ENCODE results near the gene LRRC14B. TPM values are rescaled to one million over a fixed set of nuclear protein-coding genes. Genes with fewer than 3 reads are reported as not detected.

Gene LRRC14B
- not detected for polyA plus RNA-seq

GRCh38 chr5:191036-191948, at the start of gene LRRC14B:
Gene LRRC14B (plus strand): TSS chr5:191495. CDS start chr5:191539, 44 bp downstream.
- Mint-ChIP-seq H3K27ac (no peak within 1 kb of the TSS), H3K9me3 (no peaks in the 10 kb centered on the region), H3K4me3 (peak within 1 kb of the TSS in 3 of 4 donors; percentile 44 to 75 (median 68)), H3K36me3 (no peaks in the 10 kb centered on the region), H3K4me1 (peaks cover 0 to 8% (median 3%) of the 10 kb centered on the region in 3 donors), H3K27me3 (peaks cover 6% of the 10 kb centered on the region)

GRCh38 chr5:141761-142160, 49.5 kb upstream of the LRRC14B start:
- no peak overlapping the region for H3K27ac Mint-ChIP-seq
- H3K4me1 Mint-ChIP-seq = no peaks in the 10 kb centered on the region
- no peak overlapping the region for H3K4me3 Mint-ChIP-seq
- H3K9me3 Mint-ChIP-seq = peaks cover 0 to 2% (median 0%) of the 10 kb centered on the region in 3 donors
- peaks cover 11% of the 10 kb centered on the region for H3K27me3 Mint-ChIP-seq
- no peaks in the 10 kb centered on the region for H3K36me3 Mint-ChIP-seq

- Mint-ChIP-seq H3K4me3 (no peak overlapping the region), H3K27ac (no peak overlapping the region)
Observed at GRCh38 chr5:142246-142810, 49.0 kb upstream of the LRRC14B start.

GRCh38 chr5:143041-143440, 48.3 kb upstream of the LRRC14B start:
- H3K4me3 Mint-ChIP-seq = no peak overlapping the region
- peaks cover 6 to 12% (median 10%) of the 10 kb centered on the region in 3 donors for H3K9me3 Mint-ChIP-seq
- no peak overlapping the region for H3K27ac Mint-ChIP-seq
- no peaks in the 10 kb centered on the region for H3K36me3 Mint-ChIP-seq
- no peaks in the 10 kb centered on the region for H3K4me1 Mint-ChIP-seq
- peaks cover 11% of the 10 kb centered on the region for H3K27me3 Mint-ChIP-seq

More at GRCh38 chr5:142246-142810, 49.0 kb upstream of the LRRC14B start:
- no peaks in the 10 kb centered on the region for H3K36me3 Mint-ChIP-seq
- no peaks in the 10 kb centered on the region for H3K4me1 Mint-ChIP-seq
- peaks cover 0 to 5% (median 4%) of the 10 kb centered on the region in 3 donors for H3K9me3 Mint-ChIP-seq
- H3K27me3 Mint-ChIP-seq = peaks cover 11% of the 10 kb centered on the region

- Mint-ChIP-seq H3K27me3 (peaks cover 11% of the 10 kb centered on the region), H3K9me3 (peaks cover 8 to 22% (median 12%) of the 10 kb centered on the region in 3 donors), H3K27ac (no peak overlapping the region), H3K4me1 (no peaks in the 10 kb centered on the region), H3K36me3 (no peaks in the 10 kb centered on the region), H3K4me3 (no peak overlapping the region)
Observed at GRCh38 chr5:144941-145340, 46.4 kb upstream of the LRRC14B start.

GRCh38 chr5:145585-146323, 45.5 kb upstream of the LRRC14B start:
- peaks cover 8 to 25% (median 12%) of the 10 kb centered on the region in 3 donors for H3K9me3 Mint-ChIP-seq
- H3K36me3 Mint-ChIP-seq = no peaks in the 10 kb centered on the region
- H3K4me1 Mint-ChIP-seq = no peaks in the 10 kb centered on the region
- peaks cover 12% of the 10 kb centered on the region for H3K27me3 Mint-ChIP-seq
- no peak overlapping the region for H3K27ac Mint-ChIP-seq
- H3K4me3 Mint-ChIP-seq = no peak overlapping the region

- no peak overlapping the region for H3K27ac Mint-ChIP-seq
- no peaks in the 10 kb centered on the region for H3K4me1 Mint-ChIP-seq
- peak overlapping the region in 1 of 4 donors; percentile 20 for H3K4me3 Mint-ChIP-seq
- no peaks in the 10 kb centered on the region for H3K36me3 Mint-ChIP-seq
- H3K27me3 Mint-ChIP-seq = peaks cover 6% of the 10 kb centered on the region
- H3K9me3 Mint-ChIP-seq = peaks cover 8 to 25% (median 12%) of the 10 kb centered on the region in 3 donors
Observed at GRCh38 chr5:147751-148150, 43.5 kb upstream of the LRRC14B start.

- Mint-ChIP-seq H3K4me1 (no peaks in the 10 kb centered on the region), H3K9me3 (peaks cover 8 to 25% (median 10%) of the 10 kb centered on the region in 3 donors), H3K27ac (no peak overlapping the region), H3K27me3 (peaks cover 3% of the 10 kb centered on the region), H3K36me3 (peaks cover 1% of the 10 kb centered on the region), H3K4me3 (no peak overlapping the region)
Observed at GRCh38 chr5:149745-150485, 41.4 kb upstream of the LRRC14B start.

GRCh38 chr5:150746-151145, 40.5 kb upstream of the LRRC14B start:
- peaks cover 8 to 25% (median 10%) of the 10 kb centered on the region in 3 donors for H3K9me3 Mint-ChIP-seq

GRCh38 chr5:152077-152476, 39.2 kb upstream of the LRRC14B start:
- no peak overlapping the region for H3K4me3 Mint-ChIP-seq
- no peak overlapping the region for H3K27ac Mint-ChIP-seq
- peaks cover 4% of the 10 kb centered on the region for H3K27me3 Mint-ChIP-seq
- no peaks in the 10 kb centered on the region for H3K4me1 Mint-ChIP-seq
- peaks cover 1% of the 10 kb centered on the region for H3K36me3 Mint-ChIP-seq
- peaks cover 8 to 22% (median 10%) of the 10 kb centered on the region in 3 donors for H3K9me3 Mint-ChIP-seq

More at GRCh38 chr5:150746-151145, 40.5 kb upstream of the LRRC14B start:
- no peak overlapping the region for H3K4me3 Mint-ChIP-seq
- no peaks in the 10 kb centered on the region for H3K4me1 Mint-ChIP-seq
- H3K27ac Mint-ChIP-seq = no peak overlapping the region
- H3K36me3 Mint-ChIP-seq = peaks cover 1% of the 10 kb centered on the region
- peaks cover 1% of the 10 kb centered on the region for H3K27me3 Mint-ChIP-seq

- no peaks in the 10 kb centered on the region for H3K4me1 Mint-ChIP-seq
- H3K27me3 Mint-ChIP-seq = peaks cover 4% of the 10 kb centered on the region
- H3K4me3 Mint-ChIP-seq = no peak overlapping the region
- no peak overlapping the region for H3K27ac Mint-ChIP-seq
- peaks cover 1 to 10% (median 2%) of the 10 kb centered on the region in 3 donors for H3K9me3 Mint-ChIP-seq
- H3K36me3 Mint-ChIP-seq = peaks cover 1% of the 10 kb centered on the region
Observed at GRCh38 chr5:153256-153655, 38.0 kb upstream of the LRRC14B start.

GRCh38 chr5:154236-154635, 37.1 kb upstream of the LRRC14B start:
- Mint-ChIP-seq H3K36me3 (peaks cover 1% of the 10 kb centered on the region), H3K27ac (no peak overlapping the region), H3K4me1 (no peaks in the 10 kb centered on the region), H3K27me3 (peaks cover 8% of the 10 kb centered on the region), H3K9me3 (peaks cover 0 to 3% (median 1%) of the 10 kb centered on the region in 3 donors), H3K4me3 (no peak overlapping the region)

GRCh38 chr5:154826-155225, 36.5 kb upstream of the LRRC14B start:
- Mint-ChIP-seq H3K4me3 (no peak overlapping the region), H3K27me3 (peaks cover 8% of the 10 kb centered on the region), H3K27ac (no peak overlapping the region), H3K36me3 (peaks cover 1% of the 10 kb centered on the region), H3K4me1 (no peaks in the 10 kb centered on the region), H3K9me3 (peaks cover 0 to 3% (median 0%) of the 10 kb centered on the region in 3 donors)

GRCh38 chr5:155651-156410, 35.5 kb upstream of the LRRC14B start:
- Mint-ChIP-seq H3K4me3 (no peak overlapping the region), H3K36me3 (peaks cover 1% of the 10 kb centered on the region), H3K9me3 (no peaks in the 10 kb centered on the region), H3K27me3 (peaks cover 6% of the 10 kb centered on the region), H3K27ac (no peak overlapping the region), H3K4me1 (no peaks in the 10 kb centered on the region)
